Keratinocyte (primary cell): ENCODE results near the gene AOC1.

Experiments
- CTCF ChIP-seq, 3 experiments: IDR thresholded peaks in 1 of 3; conservative IDR thresholded peaks in 1 of 3; optimal IDR thresholded peaks in 1 of 3; 2 replicates in 2 of 3; 3 replicates in 1 of 3; pipeline versions ENCODE3 to v1.5.1; 2011; ENCODE audit warnings: low read length in 3 of 3, mild to moderate bottlenecking in 3 of 3, moderate library complexity in 2 of 3, control low read depth in 1 of 3, inconsistent platforms in 1 of 3; ENCODE audit not compliant: insufficient read depth in 2 of 3; ENCODE audit errors: extremely low read depth in 1 of 3
- EZH2 ChIP-seq: IDR thresholded peaks from one replicate; pipeline ENCODE4 v1.6.1; 2012; ENCODE audit warnings: inconsistent platforms, mild to moderate bottlenecking, low read length, moderate library complexity

- TF ChIP-seq CTCF (optimal IDR thresholded peaks at IDR 0.05 in 1 of 3, IDR thresholded peaks at IDR 0.05 in 1 of 3, conservative IDR thresholded peaks at IDR 0.05 in 1 of 3; ENCODE audit: extremely low read depth in 1 of 3, insufficient read depth in 2 of 3, low read length in 3 of 3) (no peak), EZH2 (no peak)
Measured at GRCh38 chr7:150826061-150826849, 26.1 kb upstream of the AOC1 start.
